C4-2B (cell line): ENCODE data around the gene HVCN1.

Source experiments
- CTCF ChIP-seq: fragments of 450-650 bp; conservative IDR thresholded peaks from 2 replicates; pipeline ENCODE4 v1.5.1; 2017; ENCODE audit warnings: mild to moderate bottlenecking
- ZFX ChIP-seq: fragments of 450-650 bp; IDR thresholded peaks from 2 replicates; pipeline ENCODE4 v1.6.1; 2017

- TF ChIP-seq CTCF (no peak), ZFX (no peak)
These were observed 1.3 kb downstream of the HVCN1 start for GRCh38 chr12:110687396-110688169.
